Measurements from ENCODE around the gene TMEM116.
"Not testable (repeated sequence)": the region's sequence is repeated elsewhere in the genome, so short reads cannot be mapped to it uniquely, and the experiment has no call there.

TMEM116 gene

DNA sequence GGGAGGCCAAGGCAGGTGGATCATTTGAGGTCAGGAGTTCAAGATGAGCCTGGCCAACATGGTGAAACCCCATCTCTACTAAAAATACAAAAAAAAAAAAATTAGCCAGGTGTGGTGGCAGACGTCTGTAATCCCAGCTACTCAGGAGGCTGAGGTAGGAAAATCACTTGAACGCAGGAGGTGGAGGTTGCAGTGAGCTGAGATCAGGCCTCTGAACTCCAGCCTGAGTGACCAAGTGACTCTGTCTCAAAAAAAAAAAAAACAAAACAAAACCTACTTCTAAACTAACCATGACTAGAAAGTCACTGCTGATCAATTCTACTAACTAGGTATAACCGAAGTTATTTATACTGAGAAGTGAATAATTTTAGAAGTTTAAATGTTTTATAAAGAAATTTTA lies 3.4 kb downstream of the TMEM116 start:
- DNase-seq (ENCODE audit: low read depth in 2 of 2) = not testable (repeated sequence)

DNA sequence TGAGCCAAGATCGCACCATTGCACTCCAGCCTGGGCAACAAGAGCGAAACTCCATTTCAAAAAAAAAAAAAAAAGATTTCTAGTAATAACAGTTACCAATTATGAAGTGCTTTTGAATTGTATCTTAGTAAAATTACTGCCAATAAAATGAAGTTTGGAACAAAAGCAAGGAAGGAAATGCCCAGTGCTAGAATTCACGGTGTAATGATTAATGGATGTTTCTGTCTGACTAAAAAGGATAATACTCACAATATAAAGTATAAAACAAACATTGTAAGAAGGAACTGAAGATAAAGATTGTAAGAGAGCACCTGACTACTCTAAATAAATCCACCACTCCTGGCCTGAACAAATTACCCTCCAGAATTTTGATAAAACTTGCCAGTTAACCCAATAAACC lies 4.0 kb downstream of the TMEM116 start:
- DNase-seq (ENCODE audit: low read depth in 2 of 2) = no peak

DNA sequence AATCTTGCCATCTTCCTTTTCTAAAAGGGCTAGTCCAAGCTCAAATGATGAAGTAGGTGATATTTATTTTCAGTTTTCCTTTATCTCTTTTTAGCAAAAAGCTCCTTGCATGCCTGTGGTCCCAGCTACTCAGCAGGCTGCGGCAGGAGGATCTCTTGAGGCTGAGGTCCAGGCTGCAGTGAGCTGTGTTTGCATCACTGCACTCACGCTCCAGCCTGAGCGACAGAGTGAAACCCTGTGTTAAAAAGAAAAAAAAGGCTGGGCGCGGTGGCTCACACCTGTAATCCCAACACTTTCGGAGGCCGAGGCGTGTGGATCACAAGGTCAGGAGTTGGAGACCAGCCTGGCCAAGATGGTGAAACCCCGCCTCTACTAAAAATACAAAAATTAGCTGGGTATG lies 5.0 kb downstream of the TMEM116 start:
- DNase-seq (ENCODE audit: low read depth in 2 of 2) = no peak

DNA sequence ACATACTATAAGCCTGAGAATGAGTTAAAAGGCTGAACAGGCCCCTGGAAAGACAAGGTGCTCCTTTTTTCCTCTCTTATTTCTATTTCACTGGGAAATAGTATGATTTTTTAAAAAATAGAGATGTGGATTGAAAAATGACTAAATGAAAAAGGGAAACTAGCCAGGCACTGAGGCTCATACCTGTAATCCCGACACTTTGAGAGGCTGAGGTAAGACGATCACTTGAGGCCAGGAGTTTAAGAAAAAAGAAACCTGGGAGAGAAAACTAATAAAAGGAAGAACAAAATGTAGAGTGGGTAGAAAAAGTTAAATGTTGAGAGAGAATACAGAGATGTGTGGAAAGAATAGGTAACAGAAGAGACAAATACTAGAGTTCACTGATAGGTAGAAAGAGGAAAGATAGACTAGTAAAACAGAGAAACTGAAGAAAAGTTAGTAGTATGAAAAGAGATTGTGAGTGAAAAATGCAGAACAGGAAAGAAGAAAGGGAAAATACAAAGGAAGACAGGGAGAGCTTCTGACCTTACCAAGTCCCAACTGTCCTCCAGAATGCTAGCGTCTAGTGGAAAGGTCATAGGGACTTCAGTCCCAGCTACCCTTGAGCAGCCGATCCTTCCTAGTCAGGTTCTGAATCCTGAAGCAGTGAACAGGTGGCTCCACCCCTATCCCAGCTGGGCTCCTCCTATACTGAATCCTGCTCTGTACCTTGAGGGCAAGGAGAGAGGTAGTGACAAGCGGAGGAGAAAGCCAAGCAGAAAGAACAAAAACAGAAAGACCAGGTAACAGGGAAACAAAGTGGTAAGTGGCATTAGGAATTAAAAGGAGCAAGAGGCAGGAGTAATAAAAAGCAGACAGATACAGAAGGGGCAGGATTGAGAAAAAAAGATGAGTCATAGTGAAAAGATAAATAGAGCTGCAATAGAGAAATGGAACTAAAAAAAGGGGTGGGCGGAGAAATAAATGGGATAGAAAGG lies 7.3 kb downstream of the TMEM116 start:
- DNase-seq (ENCODE audit: low read depth in 2 of 2) = no peak

DNA sequence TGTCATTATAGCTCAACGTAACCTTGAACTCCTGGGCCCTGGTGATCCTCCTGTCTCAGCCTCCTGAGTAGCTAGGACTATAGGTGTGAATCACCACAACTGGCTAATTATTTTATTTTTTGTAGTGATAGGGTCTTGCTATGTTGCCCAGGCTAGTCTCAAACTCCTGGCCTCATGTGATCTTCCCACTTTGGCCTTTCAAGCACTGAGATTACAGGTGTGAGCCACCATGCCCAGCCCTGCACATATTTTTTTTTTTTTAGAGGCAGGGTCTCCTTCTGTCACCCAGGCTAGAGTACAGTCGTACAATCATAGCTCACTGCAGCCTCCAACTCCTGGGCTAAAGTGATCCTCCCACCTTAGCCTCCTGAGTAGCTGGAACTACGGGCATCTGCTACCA lies 8.9 kb downstream of the TMEM116 start:
- no peak for DNase-seq (ENCODE audit: low read depth in 2 of 2)

DNA sequence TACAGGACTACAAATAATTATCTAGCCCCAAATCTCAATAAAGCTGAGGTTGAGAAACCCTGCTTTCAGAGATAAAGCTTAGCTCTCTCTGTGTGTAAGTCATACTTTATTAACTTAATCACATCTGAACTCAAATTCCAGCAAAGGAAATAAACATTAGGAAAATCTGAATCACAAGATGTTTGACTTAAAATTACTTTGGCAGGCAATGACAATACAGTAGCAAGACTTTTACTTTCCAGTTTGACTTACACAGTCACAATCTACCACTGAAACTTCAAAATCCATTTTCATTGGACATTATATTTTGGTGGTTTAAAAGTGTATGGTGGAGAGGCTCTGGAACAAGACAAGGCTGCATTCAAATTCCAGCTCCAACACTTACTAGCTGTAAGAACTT lies 11.4 kb downstream of the TMEM116 start:
- DNase-seq (ENCODE audit: low read depth in 2 of 2) = no peak

DNA sequence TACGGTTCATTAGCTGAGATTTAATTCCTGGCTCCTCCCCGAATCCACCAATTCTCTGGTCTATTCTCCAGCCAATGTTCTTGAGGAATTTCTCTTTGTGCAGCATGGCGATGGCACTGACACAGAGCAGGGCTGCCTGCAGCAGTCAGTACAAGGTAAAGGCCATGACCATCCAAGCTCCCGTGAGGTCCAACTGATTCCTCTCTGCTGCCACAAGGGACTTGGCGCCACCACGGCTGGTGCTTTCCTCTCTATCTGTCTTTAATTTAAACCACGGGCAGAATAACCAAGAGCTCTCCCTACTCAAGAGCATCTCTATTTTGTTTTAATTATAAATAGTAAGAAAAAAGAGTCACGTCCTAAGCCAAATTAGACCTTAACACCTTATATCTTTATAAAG lies 12.1 kb downstream of the TMEM116 start:
- DNase-seq (ENCODE audit: low read depth in 2 of 2) = no peak

DNA sequence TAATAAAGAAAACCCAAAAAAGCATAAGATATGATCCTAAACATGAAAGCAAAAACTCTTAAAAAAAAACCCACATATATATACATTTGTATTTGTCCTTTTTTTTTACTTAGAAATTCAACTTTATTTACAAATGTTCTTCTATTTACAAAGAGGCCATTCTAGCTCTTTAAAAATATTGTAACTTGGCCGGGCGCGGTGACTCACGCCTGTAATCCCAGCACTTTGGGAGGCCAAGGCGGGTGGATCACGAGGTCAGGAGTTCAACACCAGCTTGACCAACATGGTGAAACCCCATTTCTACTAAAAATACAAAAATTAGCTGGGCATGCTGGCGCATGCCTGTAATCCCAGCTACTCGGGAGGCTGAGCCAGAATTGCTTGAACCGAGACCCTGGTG lies 13.8 kb downstream of the TMEM116 start:
- not testable (repeated sequence) for DNase-seq (ENCODE audit: low read depth in 2 of 2)

DNA sequence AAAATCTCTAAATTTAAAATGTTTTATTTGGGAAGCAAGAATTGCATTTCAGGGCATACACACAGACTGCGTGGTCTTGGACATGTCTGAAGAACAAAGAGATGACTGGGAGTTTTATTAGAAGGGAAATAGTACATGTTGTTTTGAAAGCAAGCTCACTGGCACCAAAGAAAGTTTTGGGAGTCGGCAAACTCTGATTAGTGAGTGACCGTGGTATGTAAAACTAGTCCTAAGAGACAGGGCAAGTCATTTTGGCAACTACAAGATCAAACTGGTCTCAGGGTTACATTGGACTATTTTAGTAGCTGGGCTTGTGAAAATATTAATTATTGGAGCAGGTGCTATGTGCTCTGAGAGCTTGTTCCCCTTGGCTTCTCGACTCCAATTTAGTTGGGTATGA lies 14.9 kb downstream of the TMEM116 start:
- DNase-seq (ENCODE audit: low read depth in 2 of 2) = no peak

DNA sequence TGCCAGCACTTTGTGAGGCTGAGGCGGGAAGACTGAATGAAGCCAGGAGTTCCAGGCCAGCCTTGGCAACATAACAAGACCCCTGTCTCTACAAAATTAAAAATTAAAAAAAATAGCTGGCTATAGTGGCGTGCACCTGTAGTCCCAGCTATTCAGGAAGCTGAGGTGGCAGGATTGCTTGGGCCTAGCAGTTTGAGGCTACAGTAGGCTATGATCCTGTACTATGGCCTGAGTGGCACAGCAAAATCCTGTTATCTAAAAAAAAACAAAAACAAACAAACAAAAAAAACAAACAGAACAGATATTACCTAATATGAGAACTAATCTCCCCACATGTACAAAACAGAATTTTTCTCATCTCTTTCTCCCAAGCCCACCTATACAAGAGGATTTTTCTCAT lies 15.7 kb downstream of the TMEM116 start:
- DNase-seq (ENCODE audit: low read depth in 2 of 2) = no peak

DNA sequence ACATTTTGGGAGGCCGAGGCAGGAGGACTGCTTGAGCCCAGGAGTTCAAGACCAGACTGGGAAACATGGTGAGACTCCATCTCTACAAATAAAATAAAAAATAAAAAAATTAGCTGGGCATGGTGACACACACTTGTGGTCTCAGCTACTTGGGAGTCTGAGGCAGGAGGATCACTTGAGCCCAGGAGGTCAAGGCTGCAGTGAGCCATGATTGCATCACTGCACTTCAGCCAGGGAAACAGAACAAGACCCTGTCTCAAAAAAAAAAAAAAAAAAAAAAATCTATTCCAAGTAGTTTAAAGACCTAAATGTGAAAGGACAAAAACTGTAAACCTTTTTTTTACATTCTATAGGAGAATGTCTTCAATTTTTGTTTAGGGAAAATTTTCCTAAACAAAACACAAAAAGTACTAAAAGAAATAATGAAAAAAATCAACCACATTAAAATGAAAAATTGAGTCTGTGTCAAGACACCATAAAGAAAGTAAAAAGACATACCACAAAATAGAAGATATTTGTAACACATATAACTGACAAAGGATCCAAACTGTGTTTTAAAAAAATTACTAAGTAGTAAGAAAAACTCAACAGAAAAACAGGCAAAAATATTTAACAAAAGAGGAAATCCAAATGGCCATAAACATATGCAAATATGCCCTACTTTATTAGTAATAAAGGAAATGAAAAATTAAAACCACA lies 17.0 kb downstream of the TMEM116 start:
- DNase-seq (ENCODE audit: low read depth in 2 of 2) = no peak

DNA sequence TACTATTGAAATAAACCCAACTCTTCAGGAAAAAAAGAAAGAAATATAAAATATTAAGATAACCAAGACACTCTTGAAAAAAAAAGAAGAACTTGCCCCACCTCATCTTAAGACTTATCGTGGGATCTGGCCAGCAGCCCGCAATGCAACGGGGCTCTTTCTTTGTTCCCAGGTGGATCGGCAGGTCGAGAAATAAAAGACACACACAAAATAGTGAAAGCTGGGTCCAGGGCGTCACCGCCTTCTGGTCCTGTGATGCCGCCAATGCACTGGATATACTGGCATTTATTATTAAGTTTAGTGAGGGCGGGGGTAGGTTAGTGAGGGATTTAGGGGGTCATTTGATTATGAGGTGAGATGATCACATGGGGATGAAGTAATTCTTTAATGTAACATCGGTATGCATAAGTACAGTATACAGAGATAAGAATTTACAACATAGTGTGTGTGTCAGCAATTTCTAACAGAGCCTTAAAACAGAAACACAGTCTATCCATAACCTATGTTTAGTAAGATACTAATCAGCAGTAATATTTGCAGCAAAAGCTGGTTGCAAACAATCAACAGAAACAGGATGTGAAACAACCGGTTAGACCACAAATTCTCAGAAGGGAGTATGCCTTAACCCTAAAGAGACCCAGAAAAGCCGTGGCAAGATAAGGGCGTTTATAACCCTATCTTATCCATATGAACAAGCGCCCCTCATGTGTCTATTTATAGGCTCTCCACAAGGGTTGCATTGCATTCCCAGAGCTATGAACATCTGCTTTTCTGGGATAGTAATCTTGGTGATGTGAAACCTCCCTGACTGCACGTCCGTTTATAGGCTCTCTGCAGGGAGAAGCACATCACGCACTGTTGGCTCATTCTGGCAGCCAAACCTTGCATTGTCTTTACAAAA lies 18.5 kb downstream of the TMEM116 start:
- DNase-seq (ENCODE audit: low read depth in 2 of 2) = not testable (repeated sequence)

DNA sequence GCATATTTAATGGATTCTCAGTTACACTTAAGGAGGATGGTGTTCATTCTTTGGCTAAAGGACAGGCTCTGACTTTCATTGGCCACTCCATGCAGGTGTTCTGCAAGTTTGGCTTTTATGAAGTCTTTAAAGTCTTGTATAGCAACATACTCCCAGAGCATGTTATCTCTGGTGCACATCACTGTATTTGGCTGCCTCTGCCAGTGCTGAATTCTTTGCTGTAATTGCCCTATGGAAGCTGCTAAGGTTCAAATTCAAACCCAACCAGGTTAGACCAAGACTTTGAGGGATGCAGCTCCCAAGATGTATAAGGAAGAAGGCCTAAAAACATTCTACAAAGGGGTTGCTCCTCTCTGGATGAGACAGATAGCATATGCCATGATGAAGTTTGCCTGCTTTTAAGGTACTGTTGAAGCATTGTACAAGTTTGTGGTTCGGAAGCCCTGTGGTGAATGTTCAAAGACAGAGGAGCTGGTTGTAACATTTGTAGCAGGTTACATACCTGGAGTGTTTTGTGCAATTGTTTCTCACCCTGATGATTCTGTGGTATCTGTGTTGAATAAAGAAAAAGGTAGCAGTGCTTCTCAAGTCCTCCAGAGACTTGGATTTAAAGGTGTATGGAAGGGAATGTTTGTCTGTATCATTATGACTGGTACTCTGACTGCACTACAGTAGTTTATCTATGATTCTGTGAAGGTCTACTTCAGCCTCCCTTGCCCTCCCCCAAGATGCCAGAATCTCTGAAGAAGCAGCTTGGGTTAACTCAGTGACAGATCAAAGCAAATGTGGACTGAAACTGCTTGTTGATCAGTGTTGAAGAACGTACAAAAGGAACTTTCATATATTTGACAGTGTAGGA lies 19.4 kb downstream of the TMEM116 start:
- no peak for DNase-seq (ENCODE audit: low read depth in 2 of 2)

DNA sequence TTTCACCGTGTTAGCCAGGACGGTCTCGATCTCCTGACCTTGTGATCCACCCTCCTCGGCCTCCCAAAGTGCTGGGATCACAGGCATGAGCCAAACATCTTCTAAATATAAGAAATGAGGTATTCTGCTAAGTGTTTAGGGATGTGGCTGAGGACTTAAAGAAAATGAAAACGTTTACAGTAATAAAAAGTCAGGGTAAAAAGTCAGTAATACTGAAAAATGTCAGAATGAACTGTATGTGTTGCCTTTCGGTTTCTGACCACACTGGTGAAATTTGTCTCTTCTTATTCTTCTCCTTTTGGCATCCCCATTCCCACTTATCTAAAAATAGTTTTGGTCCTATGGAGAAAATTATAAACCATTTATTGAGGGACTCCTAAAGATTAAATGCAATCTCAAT lies 20.5 kb downstream of the TMEM116 start:
- DNase-seq (ENCODE audit: low read depth in 2 of 2) = no peak

DNA sequence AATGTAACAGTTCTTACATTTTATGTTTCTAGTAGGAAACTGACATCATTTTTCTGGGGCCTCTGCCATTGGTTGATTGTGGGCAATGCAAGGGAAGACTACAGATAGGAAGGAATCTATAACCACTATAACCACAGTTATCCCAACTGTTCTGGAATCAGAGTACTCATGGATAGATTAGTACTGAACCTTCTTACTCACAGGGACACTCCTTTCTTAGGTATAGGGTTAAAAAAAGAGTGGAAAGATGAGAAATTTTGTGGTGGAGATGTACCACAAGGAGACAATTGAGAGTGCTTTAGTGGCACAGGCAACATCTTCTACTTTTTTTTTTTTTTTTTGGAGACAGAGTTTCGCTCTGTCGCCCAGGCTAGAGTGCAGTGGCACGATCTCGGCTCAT lies 21.0 kb downstream of the TMEM116 start:
- DNase-seq (ENCODE audit: low read depth in 2 of 2) = no peak

DNA sequence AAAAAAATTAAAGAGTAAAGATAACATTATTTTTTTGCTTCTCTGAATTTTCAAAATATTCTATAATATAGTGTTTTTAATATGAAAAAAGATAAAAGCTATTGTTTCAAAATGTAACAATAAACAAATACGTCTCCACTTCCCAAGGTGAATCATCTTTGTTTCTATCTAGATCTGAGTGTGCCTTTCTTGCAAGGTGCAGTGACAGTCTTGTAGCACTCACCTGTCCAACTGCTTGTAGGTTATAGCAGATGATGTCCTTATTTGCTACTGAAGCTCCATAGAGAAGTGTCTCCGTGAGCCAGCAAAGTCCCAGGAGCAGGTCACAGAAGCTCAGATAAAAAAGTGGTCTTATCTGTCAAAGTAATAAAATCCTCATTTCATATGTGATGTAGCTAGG lies 21.4 kb downstream of the TMEM116 start:
- DNase-seq (ENCODE audit: low read depth in 2 of 2) = no peak

DNA sequence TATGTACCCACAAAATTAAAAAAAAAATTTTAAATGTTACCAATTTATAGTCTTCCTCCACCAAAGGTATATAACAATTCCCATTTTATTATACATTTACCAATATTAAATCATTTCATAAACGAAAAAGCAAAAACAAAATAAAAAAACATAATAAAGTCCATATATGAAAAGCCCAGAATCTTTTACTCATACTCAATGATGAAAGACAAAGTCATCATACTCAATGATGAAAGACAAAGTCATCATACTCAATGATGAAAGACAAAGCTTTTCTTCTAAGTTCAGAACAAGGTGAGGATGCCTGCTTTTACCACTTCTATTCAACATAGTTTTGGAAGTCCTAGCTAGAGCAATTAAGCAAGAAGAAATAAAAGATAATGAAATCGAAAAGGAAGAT lies 28.1 kb downstream of the TMEM116 start:
- no peak for DNase-seq (ENCODE audit: low read depth in 2 of 2)

DNA sequence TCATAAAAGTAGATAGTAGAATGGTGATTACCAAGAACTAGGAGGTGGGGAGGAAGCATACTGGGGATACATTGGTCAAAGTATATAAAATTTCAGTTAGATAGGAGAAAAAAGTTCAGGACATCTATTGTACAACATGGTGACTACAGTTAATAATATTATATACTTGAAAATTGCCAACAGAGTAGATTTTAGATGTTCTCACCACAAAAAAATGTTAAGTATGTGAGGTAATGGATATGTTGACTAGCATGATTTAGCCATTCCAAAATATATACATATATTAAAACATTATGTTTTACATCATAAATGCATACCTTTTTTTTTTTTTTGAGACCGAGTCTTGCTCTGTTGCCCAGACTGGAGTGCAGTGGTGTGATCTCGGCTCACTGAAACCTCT lies 31.0 kb downstream of the TMEM116 start:
- no peak for DNase-seq (ENCODE audit: low read depth in 2 of 2)

DNA sequence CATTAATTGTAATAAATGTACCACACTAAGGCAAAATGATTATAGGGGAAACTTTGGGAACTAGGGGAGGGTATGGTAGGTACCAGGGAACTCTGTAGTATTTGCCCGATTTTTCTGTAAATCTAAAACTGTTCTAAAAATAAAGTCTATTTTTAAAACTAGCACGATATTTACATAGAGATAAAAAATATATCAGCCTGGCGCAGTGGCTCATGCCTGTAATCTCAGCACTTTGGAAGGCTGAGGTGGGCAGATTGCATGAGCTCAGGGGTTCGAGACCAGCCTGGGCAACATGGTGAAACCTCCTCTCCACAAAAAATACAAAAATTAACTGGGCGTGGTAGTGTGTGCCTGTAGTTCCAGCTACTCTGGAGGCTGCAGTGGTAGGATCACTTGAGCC lies 32.4 kb downstream of the TMEM116 start:
- DNase-seq (ENCODE audit: low read depth in 2 of 2) = no peak

DNA sequence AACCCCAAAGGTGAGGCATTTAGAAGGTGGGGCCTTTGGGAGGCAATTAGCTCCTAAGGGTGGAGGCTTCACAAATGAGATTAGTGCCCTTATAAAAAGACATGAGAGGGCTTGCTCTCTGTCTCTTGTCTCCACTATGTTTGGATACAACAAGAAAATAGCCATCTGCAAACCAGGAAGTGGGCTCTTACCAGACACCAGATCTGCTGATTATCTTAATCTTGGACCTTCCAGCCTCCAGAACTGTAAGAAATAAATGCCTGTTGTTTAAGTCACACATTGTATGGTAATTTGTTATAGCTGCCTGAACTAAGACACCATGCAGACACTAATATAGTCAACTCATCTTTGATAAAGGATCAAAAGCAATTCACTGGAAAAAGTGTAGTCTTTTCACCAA lies 34.4 kb downstream of the TMEM116 start:
- no peak for DNase-seq (ENCODE audit: low read depth in 2 of 2)

DNA sequence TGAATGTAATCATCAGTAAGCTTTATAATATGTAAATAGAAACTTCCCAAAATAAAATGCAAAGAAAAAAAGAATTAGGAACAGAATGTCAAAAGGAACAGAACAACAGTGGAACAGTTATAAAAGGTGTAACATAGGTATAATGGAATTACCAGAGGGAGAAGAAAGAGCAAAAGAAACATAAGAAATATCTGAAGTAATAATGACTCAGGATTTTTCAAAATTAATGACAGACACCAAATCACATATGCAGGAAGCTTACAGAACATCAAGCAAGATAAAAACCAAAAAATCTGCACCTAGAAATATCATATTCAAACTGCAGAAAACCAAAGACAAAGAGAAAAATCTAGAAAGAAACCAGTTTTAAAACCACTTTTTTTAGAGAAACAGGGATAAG lies 36.1 kb downstream of the TMEM116 start:
- no peak for DNase-seq (ENCODE audit: low read depth in 2 of 2)

All from stimulated activated CD8-positive, alpha-beta memory T cell treated with anti-CD3 and anti-CD28 coated beads, Interleukin-7, amount 100 ng/mL, for 1 hour (primary cell).